ENCODE data around the gene DERA. TPM values are rescaled to one million over a fixed set of nuclear protein-coding genes. Genes with fewer than 3 reads are reported as not detected.

The DERA gene
- total RNA-seq, 4 donors from 2014 or later, result 33.0 to 49.1 (median 43.4) TPM

DNA sequence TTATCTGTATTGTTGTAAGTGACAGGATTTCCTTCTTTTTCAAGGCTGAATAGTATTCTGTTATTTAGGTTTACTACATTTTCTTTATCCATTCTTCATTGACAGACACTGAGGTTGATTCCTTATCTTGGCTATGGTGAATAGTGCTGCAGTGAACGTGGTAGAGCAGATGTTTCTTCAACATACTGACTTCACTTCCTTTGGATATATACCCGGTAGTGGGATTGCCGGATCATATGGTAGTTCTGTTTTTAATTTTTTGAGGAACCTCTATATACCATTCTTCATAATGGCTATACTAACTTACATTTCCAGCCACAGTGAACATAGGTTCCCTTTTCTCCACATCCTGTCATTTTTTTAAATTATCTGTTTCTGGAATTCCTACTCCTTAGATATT is 21.8 kb downstream of the DERA start:
- TF ChIP-seq, protein P1, sequence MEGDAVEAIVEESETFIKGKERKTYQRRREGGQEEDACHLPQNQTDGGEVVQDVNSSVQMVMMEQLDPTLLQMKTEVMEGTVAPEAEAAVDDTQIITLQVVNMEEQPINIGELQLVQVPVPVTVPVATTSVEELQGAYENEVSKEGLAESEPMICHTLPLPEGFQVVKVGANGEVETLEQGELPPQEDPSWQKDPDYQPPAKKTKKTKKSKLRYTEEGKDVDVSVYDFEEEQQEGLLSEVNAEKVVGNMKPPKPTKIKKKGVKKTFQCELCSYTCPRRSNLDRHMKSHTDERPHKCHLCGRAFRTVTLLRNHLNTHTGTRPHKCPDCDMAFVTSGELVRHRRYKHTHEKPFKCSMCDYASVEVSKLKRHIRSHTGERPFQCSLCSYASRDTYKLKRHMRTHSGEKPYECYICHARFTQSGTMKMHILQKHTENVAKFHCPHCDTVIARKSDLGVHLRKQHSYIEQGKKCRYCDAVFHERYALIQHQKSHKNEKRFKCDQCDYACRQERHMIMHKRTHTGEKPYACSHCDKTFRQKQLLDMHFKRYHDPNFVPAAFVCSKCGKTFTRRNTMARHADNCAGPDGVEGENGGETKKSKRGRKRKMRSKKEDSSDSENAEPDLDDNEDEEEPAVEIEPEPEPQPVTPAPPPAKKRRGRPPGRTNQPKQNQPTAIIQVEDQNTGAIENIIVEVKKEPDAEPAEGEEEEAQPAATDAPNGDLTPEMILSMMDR (IDR thresholded peaks at IDR 0.05; ENCODE audit: low read depth), result no peak

DNA sequence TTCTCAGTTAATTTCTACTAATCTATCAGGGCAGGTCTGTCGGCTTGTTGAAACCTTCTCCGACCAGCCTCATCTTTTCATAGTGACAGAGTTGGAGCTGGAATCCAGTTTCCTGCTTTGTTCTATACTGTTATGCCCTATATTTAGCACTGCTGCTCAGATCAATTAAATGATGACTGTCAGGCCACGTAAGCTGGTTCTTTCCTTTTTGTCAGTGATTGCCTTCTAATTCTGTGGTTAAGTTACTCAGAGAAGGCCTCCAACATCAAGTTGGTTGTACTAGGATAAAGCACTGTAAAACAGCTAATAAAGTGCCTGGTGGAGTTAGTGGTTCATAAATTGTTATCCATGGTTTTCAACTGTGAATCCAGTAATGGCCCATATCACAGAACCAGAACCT is 22.6 kb downstream of the DERA start:
- TF ChIP-seq, protein P1 (IDR thresholded peaks at IDR 0.05; ENCODE audit: low read depth), result no peak

DNA sequence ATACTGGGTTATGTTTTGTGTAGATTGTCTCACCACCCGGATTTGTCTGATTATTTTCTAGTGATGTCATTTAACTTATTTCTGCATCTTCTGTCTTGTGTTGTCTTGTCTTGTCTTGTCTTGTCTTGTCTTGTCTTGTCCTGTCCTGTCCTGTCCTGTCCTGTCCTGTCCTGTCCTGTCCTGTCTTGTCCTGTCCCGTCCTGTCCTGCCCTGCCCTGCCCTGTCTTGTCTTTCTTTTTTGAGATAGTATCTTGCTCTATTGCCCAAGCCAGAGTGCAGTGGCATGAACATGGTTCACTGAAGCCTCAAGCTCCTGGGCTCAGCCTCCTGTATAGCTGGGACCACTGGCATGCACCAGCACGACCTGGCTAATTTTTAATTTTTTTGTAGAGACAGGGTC is 25.6 kb downstream of the DERA start:
- TF ChIP-seq, protein P1 (IDR thresholded peaks at IDR 0.05; ENCODE audit: low read depth), result no peak

DNA sequence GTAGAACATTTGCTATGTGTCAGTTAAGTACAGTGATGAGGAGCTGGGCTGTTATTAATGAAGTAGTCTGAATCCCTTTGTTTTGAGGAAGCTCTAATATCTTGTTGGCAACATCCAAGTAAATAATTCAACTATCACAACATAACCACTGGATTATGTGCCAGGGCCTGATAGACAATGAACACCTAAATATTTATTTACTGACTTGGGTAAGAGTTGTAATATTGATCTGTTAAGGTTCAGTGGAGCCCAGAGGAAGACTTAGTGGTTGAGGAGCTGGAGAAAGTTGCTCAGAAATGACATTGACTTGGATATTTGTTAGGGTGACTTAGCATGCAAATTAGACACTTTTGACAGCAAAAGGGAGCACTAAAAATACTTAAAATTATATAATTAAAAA is 26.8 kb downstream of the DERA start:
- TF ChIP-seq, protein P1 (IDR thresholded peaks at IDR 0.05; ENCODE audit: low read depth), result no peak

DNA sequence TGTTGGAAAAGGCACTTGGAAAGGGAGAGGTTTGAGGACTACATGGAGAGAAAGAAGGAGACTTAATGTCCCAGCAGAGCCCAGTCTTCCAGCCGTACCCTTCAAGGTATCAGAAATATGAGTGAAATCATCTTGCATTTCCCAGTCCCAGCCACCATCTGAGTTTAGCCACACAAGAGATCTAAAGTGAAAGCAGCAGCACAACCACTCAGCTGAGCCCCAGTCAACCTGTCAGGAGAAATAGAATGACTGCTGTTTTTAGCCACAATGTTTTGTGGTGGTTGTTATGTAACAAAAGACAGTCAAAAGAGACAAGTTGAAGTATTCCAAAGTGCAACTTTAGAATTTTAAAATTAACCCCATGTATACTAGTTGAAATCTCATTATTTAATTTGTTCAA is 28.0 kb downstream of the DERA start:
- TF ChIP-seq, protein P1 (IDR thresholded peaks at IDR 0.05; ENCODE audit: low read depth), result no peak

DNA sequence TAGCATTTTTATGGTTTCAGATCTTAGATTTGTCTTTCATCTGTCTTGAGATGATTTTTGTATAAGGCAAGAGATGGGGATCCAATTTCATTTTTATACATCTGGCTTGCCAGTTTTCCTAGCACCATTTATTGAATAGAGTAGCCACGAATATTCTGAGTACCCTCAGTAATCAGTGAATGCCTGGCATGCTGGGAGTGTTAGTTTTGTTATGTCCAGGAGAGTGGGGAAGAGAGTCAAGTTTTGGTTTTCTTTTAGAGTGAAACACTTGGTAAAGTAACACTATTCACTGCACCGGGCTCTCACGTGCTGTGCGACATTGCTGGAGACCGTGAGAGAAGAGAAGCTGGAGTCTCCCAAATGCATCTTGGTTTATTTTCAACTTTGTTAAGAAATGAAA is 31.3 kb downstream of the DERA start:
- TF ChIP-seq, protein P1 (IDR thresholded peaks at IDR 0.05; ENCODE audit: low read depth), result no peak

DNA sequence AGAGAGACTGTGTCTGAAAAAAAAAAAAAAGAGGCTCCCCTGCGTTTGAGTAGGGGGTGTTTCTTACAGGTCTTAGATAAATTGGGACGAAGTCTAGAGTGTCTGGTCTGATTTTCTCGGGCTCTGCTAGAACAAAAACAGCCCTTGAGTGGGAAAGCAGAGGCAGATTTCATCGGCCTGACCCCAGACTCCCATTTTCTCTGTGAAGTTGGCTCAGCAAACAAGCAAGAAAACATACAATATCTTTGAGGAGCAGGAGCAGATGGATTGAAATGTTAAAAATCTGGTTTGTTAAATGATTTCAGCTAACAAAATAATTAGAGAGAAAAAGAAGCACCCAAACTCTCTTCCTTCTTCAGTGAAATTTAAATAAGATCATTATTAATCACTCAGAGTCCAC is 44.1 kb downstream of the DERA start:
- TF ChIP-seq, protein P1 (IDR thresholded peaks at IDR 0.05; ENCODE audit: low read depth), result no peak
